SK-N-SH treated with all-trans-retinoic acid at 6 μM for 48 hours (cell line): Measurements from ENCODE around the gene FAM174B.

ENCODE experiments used
- ATAC-seq: fragments of 200-7000 bp; cut with Tn5 transposase; 3 replicates; pipeline ENCODE4 v1.9.1; 2020; ENCODE audit warnings: mild to moderate bottlenecking, moderate library complexity
- ARNTL ChIP-seq: fragments of 450-650 bp; formaldehyde crosslinking; IDR thresholded peaks from 2 replicates; pipeline ENCODE4 v1.5.0; 2020; ENCODE audit warnings: low read depth, mild to moderate bottlenecking, moderate library complexity, borderline replicate concordance
- BACH2 ChIP-seq: fragments of 250-450 bp; sonication (Bioruptor Pico); IDR thresholded peaks from 2 replicates; pipeline ENCODE4 v1.9.0; 2021; ENCODE audit warnings: mild to moderate bottlenecking, borderline replicate concordance
- CREB5 ChIP-seq: fragments of 250-450 bp; sonication (Bioruptor Pico); IDR thresholded peaks from 2 replicates; pipeline ENCODE4 v1.5.1; 2020; ENCODE audit warnings: low read depth, mild to moderate bottlenecking, moderate library complexity
- CSDC2 ChIP-seq: fragments of 250-450 bp; sonication (Bioruptor Pico); IDR thresholded peaks from 2 replicates; pipeline ENCODE4 v1.5.0; 2020; ENCODE audit warnings: mild to moderate bottlenecking, moderate library complexity
- ESRRG ChIP-seq: fragments of 250-450 bp; sonication (Bioruptor Pico); IDR thresholded peaks from 2 replicates; pipeline ENCODE4 v1.6.1; 2021; ENCODE audit warnings: mild to moderate bottlenecking
- GLIS3 ChIP-seq: fragments of 250-450 bp; sonication (Bioruptor Pico); IDR thresholded peaks from 2 replicates; pipeline ENCODE4 v1.5.0; 2020; ENCODE audit warnings: mild to moderate bottlenecking, moderate library complexity
- ISL1 ChIP-seq: fragments of 250-450 bp; sonication (Bioruptor Pico); IDR thresholded peaks from 2 replicates; pipeline ENCODE4 v2.1.2; 2022; ENCODE audit warnings: mild to moderate bottlenecking, moderate library complexity
- OSR1 ChIP-seq: fragments of 250-450 bp; sonication (Bioruptor Pico); IDR thresholded peaks from 2 replicates; pipeline ENCODE4 v1.8.0; 2022; ENCODE audit warnings: moderate library complexity, mild to moderate bottlenecking, inconsistent platforms
- SNAI2 ChIP-seq: fragments of 250-450 bp; sonication (Bioruptor Pico); IDR thresholded peaks from 2 replicates; pipeline ENCODE4 v1.5.0; 2020; ENCODE audit warnings: mild to moderate bottlenecking, moderate library complexity
- TCF4 ChIP-seq: fragments of 250-450 bp; sonication (Bioruptor Pico); IDR thresholded peaks from 2 replicates; pipeline ENCODE4 v1.8.0; 2021; ENCODE audit warnings: mild to moderate bottlenecking, moderate library complexity, borderline replicate concordance
- TSHZ2 ChIP-seq: fragments of 250-450 bp; sonication (Bioruptor Pico); IDR thresholded peaks from 2 replicates; pipeline ENCODE4 v1.5.0; 2020; ENCODE audit warnings: mild to moderate bottlenecking, moderate library complexity
- ZC3H10 ChIP-seq: fragments of 250-450 bp; sonication (Bioruptor Pico); IDR thresholded peaks from 2 replicates; pipeline ENCODE4 v1.5.1; 2021; ENCODE audit warnings: mild to moderate bottlenecking, moderate library complexity
- ZFP3 ChIP-seq: fragments of 250-450 bp; sonication (Bioruptor Pico); IDR thresholded peaks from 2 replicates; pipeline ENCODE4 v1.5.0; 2020; ENCODE audit warnings: mild to moderate bottlenecking, moderate library complexity
- ZFP30 ChIP-seq: fragments of 450-650 bp; formaldehyde crosslinking; IDR thresholded peaks from 2 replicates; pipeline ENCODE4 v1.5.0; 2022; ENCODE audit warnings: mild to moderate bottlenecking, moderate library complexity
- ZNF565 ChIP-seq: fragments of 450-650 bp; formaldehyde crosslinking; conservative IDR thresholded peaks from 2 replicates; pipeline ENCODE4 v1.5.0; 2020; ENCODE audit warnings: low read depth, mild to moderate bottlenecking, moderate library complexity
- ZNF70 ChIP-seq: fragments of 450-650 bp; formaldehyde crosslinking; IDR thresholded peaks from 2 replicates; pipeline ENCODE4 v1.5.0; 2020; ENCODE audit warnings: mild to moderate bottlenecking, moderate library complexity
- TF ChIP-seq, protein P1 (sequence below): fragments of 250-450 bp; sonication (Bioruptor Pico); IDR thresholded peaks from 2 replicates; pipeline ENCODE4 v1.5.1; 2021; ENCODE audit warnings: mild to moderate bottlenecking, moderate library complexity
- TF ChIP-seq, protein P2 (sequence below): fragments of 250-450 bp; sonication (Bioruptor Pico); IDR thresholded peaks from 2 replicates; pipeline ENCODE4 v1.8.0; 2020; ENCODE audit warnings: mild to moderate bottlenecking, moderate library complexity, borderline replicate concordance
- TF ChIP-seq, protein P3 (sequence below): fragments of 250-450 bp; sonication (Bioruptor Pico); IDR thresholded peaks from 2 replicates; pipeline ENCODE4 v1.8.0; 2021; ENCODE audit warnings: low read depth, mild to moderate bottlenecking, moderate library complexity, borderline replicate concordance

The FAM174B gene

GRCh38 chr15:92570391-92570790 lies 85.2 kb downstream of the FAM174B start:
- TF ChIP-seq ISL1 (no peak), ZNF565 (CRISPR knock-in tag) (no peak), ZFP30 (CRISPR knock-in tag) (no peak), SNAI2 (no peak), ZNF70 (CRISPR knock-in tag) (no peak), BACH2 (CRISPR knock-in tag) (no peak), OSR1 (CRISPR knock-in tag) (no peak), TSHZ2 (no peak), ZFP3 (CRISPR knock-in tag) (no peak), TCF4 (no peak)
- TF ChIP-seq, protein P1, sequence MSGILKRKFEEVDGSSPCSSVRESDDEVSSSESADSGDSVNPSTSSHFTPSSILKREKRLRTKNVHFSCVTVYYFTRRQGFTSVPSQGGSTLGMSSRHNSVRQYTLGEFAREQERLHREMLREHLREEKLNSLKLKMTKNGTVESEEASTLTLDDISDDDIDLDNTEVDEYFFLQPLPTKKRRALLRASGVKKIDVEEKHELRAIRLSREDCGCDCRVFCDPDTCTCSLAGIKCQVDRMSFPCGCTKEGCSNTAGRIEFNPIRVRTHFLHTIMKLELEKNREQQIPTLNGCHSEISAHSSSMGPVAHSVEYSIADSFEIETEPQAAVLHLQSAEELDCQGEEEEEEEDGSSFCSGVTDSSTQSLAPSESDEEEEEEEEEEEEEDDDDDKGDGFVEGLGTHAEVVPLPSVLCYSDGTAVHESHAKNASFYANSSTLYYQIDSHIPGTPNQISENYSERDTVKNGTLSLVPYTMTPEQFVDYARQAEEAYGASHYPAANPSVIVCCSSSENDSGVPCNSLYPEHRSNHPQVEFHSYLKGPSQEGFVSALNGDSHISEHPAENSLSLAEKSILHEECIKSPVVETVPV (CRISPR knock-in tag): no peak
- TF ChIP-seq, protein P2, sequence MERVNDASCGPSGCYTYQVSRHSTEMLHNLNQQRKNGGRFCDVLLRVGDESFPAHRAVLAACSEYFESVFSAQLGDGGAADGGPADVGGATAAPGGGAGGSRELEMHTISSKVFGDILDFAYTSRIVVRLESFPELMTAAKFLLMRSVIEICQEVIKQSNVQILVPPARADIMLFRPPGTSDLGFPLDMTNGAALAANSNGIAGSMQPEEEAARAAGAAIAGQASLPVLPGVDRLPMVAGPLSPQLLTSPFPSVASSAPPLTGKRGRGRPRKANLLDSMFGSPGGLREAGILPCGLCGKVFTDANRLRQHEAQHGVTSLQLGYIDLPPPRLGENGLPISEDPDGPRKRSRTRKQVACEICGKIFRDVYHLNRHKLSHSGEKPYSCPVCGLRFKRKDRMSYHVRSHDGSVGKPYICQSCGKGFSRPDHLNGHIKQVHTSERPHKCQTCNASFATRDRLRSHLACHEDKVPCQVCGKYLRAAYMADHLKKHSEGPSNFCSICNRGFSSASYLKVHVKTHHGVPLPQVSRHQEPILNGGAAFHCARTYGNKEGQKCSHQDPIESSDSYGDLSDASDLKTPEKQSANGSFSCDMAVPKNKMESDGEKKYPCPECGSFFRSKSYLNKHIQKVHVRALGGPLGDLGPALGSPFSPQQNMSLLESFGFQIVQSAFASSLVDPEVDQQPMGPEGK (CRISPR knock-in tag): no peak
- no peak for ATAC-seq

GRCh38 chr15:92569778-92570177 lies 85.8 kb downstream of the FAM174B start:
- TF ChIP-seq ARNTL (CRISPR knock-in tag) (no peak), TSHZ2 (no peak), GLIS3 (CRISPR knock-in tag) (no peak), ISL1 (no peak), BACH2 (CRISPR knock-in tag) (no peak), TCF4 (no peak), ZNF70 (CRISPR knock-in tag) (no peak), ZFP3 (CRISPR knock-in tag) (no peak), OSR1 (CRISPR knock-in tag) (no peak), ZC3H10 (no peak), SNAI2 (no peak), CREB5 (CRISPR knock-in tag) (no peak), CSDC2 (CRISPR knock-in tag) (no peak), ESRRG (CRISPR knock-in tag) (no peak)
- TF ChIP-seq, protein P3, sequence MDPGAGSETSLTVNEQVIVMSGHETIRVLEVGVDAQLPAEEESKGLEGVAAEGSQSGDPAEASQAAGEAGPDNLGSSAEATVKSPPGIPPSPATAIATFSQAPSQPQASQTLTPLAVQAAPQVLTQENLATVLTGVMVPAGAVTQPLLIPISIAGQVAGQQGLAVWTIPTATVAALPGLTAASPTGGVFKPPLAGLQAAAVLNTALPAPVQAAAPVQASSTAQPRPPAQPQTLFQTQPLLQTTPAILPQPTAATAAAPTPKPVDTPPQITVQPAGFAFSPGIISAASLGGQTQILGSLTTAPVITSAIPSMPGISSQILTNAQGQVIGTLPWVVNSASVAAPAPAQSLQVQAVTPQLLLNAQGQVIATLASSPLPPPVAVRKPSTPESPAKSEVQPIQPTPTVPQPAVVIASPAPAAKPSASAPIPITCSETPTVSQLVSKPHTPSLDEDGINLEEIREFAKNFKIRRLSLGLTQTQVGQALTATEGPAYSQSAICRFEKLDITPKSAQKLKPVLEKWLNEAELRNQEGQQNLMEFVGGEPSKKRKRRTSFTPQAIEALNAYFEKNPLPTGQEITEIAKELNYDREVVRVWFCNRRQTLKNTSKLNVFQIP: no peak

More at GRCh38 chr15:92569778-92570177, 85.8 kb downstream of the FAM174B start:
- ATAC-seq: no peak
